H54 (cell line): ENCODE data around the gene INF2.
"Not testable (repeated sequence)": the region's sequence is repeated elsewhere in the genome, so short reads cannot be mapped to it uniquely, and the experiment has no call there.

ENCODE experiments used
- DNase-seq: peaks from one replicate; pipeline ENCODE4 v3.0.0; 2011; ENCODE audit warnings: low spot score, mixed read lengths; ENCODE audit not compliant: insufficient read length
- FAIRE-seq: peaks from 3 replicates; lab custom pipeline; 2011; peaks lifted over from hg19 to GRCh38; lab: Jason Lieb, UNC
- POLR2A ChIP-seq: IDR thresholded peaks from 2 replicates; pipeline ENCODE4 v1.6.1; 2011; ENCODE audit warnings: low read depth, mild to moderate bottlenecking, low read length

Gene INF2

DNA sequence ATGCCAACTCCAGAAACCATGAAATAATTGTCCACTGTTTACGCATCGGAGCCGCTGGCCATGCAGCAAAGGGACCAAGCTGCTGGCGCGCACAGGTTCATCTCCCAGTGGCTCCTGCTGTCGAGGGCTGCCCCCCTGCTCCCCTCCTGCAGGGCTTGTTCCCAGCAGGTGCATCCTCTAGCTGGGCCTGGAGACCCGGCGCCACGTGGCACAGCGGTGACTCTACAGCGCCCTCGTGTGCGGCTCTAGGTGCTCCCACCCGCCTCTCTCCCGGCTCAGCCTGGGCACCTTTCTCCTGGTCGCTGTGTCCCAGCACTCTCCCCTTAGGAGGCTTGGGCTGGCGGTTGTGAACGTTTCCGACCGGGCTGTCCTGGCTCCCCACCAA is 37.5 kb upstream of the INF2 start:
- DNase-seq: no peak
- no peak for FAIRE-seq
- TF ChIP-seq POLR2A: no peak

GRCh38 chr14:104652386-104652785 is 37.0 kb upstream of the INF2 start:
- DNase-seq (no peak), FAIRE-seq (no peak)
- TF ChIP-seq POLR2A: no peak

DNA sequence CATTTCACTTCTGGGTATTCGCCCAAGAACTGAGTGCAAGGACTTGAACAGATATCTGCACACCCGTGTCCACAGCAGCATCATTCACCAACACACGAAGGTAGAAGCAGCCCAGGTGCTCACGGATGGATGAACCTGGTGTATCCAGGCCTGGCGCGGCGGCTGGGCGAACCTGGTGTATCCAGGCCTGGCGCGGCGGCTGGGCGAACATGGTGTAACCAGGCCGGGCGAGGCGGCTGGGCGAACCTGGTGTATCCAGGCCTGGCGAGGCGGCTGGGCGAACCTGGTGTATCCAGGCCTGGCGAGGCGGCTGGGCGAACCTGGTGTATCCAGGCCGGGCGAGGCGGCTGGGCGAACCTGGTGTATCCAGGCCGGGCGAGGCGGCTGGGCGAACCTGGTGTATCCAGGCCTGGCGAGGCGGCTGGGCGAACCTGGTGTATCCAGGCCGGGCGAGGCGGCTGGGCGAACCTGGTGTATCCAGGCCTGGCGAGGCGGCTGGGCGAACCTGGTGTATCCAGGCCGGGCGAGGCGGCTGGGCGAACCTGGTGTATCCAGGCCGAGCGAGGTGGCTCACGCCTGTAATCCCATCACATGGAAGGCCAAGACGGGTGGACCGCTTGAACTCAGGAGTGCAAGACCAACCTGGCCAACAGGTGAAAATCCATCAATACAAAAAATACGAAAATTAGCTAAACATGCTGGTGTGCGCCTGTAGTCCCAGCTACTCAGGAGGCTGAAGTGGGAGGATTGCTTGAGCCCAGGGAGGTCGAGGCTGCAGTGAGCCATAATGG is 36.1 kb upstream of the INF2 start:
- DNase-seq, FAIRE-seq: not testable (repeated sequence)

DNA sequence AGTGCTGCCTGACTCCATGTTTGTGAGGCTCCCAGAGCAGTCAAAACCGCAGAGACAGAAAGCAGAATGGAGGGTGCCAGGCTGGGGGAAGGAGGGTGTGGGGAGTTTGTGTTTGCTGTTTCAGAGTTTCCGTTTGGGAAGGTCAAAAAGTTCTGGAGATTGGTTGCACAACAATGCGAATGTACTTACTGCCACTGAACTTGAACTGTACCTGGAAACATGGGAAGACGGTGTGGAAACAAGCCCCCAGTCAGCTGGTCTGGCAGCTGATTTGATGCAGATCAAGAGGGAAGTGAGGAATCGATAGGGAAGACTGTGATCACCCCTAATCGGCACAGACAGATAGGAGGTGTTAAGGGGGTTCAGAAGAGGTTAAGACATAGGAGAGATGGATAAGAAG is 35.3 kb upstream of the INF2 start:
- no peak for FAIRE-seq
- no peak for TF ChIP-seq POLR2A

DNA sequence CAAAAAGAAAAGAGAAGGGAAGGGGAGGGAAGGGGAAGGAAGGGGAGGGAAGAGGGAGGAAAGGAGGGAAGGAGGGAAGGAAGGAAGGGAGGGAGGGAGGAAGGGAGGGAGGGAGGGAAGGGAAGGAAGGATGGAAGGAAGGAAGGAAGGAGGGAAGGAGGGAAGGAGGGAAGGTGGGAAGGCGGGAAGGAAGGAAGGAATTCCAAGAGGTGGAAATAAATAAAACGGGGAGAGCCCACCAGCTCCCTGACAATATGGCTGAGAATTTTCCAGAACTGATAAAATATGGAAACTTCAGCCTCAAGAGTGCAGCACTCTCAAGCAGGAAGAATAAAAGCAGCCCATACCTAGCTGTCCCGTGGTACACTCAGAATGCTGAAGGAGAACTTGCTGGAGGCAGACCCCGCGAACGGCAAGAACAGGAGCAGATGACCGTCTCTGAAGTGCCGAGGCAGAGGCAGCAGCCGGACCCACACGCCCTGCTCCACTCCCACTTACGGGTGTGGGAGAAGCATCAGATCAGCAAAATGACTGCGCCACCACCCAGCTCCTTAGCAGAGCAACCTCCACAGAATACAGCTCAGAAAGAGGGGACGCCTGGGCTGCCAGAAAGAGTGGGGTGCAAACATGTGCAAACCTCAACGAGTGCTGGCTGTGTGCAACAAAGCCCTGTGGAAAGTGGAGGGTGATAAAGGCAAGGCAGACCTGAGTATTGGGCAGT is 34.1 kb upstream of the INF2 start:
- FAIRE-seq: no peak
- DNase-seq: no peak
- TF ChIP-seq POLR2A: no peak

More for the DNA sequence above, 35.3 kb upstream of the INF2 start:
- DNase-seq: no peak

DNA sequence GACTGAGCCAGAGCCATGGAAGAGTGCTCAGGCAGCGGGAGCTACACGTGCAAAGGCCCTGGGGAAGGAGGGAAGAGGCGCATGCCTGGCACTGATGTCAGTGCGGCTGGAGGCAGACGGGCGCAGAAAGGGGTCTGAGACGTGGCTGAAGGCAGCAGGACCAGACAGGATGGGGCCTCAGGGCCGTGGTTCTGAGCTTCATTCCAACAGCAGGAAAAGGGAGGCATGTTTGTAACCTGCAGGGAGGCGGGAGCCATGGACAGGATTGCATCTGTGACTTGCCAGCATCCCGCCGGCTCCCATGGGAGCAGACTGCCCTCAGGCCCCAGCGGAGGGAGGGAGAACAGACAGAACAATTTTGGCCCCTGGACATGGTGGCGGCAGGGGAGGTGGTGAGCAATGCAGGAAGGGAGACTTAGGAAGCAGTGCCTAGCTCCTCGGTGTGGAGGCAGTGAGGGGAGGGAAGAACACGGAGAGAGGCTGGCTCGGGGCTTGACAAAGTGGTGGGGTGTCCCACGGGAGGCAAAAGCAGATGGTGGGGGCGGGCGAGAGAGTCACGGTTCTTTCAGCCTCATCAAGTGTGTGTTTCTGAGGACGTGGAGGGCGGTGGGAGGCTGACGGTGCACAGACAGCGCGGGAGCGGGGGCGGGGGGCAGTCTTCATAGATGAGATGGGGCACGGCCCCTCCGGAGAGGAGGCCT is 33.3 kb upstream of the INF2 start:
- DNase-seq (no peak), FAIRE-seq (no peak)

DNA sequence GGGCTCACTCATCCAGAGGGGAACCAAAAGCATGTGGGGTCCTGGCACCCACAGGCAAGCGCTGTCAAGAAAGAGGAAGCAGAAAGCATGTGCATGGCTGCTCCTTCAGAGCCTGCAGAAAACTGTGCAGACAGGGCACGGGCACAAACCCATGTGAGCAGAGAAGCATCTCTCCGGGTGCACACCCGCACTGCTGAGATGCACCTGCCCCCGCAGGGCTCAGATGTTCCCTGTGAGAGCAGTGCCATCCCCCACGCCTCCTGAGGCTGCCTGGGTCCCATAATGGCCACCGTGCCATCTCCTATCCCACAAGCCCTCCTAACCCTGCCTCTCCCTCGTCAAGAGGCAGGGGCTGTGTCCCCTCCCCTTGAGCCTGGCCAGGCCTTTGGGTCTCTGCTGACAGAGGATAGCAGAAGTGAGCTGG is 32.3 kb upstream of the INF2 start:
- TF ChIP-seq POLR2A: no peak
- DNase-seq: no peak
- no peak for FAIRE-seq

More for the DNA sequence above, 33.3 kb upstream of the INF2 start:
- TF ChIP-seq POLR2A: no peak

GRCh38 chr14:104657563-104658324 is 31.7 kb upstream of the INF2 start:
- no peak for DNase-seq
- TF ChIP-seq POLR2A: no peak
- FAIRE-seq: no peak

- no peak for TF ChIP-seq POLR2A
- FAIRE-seq: no peak
- no peak for DNase-seq
These were observed 31.1 kb upstream of the INF2 start for GRCh38 chr14:104658325-104658712.

DNA sequence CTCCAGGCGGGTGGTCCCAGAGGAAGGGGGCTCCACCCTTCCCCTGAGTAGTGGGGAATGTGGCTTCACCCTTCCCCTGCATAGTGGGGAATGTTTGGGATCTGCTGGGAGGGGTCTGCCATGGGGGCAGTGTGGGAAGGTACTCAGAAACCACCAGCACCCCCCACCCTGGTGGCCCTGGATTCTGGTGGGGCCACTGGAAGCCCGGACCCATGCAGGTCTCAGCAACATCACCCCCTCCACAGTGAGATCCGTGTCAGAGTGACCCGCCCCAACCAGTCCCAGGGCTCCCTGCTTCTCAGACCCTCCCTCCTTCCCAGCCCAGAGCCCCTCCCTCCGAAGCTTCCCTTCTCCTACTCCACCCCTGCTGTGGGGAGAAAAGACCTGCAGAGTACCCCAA is 30.3 kb upstream of the INF2 start:
- no peak for FAIRE-seq
- no peak for TF ChIP-seq POLR2A
- no peak for DNase-seq

DNA sequence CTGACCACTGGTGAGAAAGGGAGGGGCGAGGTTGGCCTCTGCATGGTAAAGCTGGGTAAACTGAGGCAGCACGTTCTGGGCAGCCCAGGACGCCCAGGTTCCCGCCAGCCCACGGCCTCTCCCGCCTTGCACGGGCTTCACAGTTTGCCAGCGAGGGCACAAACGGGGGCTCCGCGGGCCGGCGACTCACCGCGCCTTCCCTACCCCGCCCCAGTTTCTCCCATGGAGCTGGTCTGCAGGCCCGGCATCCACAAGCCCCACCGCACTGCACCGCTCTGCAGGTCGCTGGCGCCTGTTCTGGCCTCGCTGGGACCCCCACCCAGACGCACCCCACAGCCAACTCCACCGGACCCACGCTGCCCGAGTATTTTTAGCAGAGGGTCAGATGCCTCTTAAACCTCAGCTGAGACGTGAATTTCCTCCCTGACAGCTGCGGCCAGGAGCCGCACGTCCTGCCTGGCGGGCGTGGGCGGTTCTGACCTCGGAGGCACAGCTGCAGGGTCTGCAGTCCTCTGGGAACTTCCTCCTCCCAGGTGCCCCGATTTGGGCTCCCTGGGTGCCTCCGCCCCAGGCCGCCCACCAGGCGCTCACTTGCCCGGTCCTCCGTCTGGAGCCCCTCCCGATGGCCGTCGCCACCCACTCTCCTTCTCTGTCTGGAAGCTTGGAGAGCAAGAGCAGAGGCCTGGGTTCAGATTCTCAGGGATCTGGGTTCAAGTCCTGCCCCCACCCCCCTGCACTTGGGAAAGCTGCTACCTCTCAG is 29.5 kb upstream of the INF2 start:
- no peak for TF ChIP-seq POLR2A
- FAIRE-seq: no peak
- DNase-seq: no peak

GRCh38 chr14:104660597-104660996 is 28.8 kb upstream of the INF2 start:
- FAIRE-seq: no peak
- no peak for TF ChIP-seq POLR2A
- DNase-seq: no peak

- TF ChIP-seq POLR2A: no peak
- FAIRE-seq: no peak
- no peak for DNase-seq
These were observed 28.3 kb upstream of the INF2 start for GRCh38 chr14:104661086-104661485.

DNA sequence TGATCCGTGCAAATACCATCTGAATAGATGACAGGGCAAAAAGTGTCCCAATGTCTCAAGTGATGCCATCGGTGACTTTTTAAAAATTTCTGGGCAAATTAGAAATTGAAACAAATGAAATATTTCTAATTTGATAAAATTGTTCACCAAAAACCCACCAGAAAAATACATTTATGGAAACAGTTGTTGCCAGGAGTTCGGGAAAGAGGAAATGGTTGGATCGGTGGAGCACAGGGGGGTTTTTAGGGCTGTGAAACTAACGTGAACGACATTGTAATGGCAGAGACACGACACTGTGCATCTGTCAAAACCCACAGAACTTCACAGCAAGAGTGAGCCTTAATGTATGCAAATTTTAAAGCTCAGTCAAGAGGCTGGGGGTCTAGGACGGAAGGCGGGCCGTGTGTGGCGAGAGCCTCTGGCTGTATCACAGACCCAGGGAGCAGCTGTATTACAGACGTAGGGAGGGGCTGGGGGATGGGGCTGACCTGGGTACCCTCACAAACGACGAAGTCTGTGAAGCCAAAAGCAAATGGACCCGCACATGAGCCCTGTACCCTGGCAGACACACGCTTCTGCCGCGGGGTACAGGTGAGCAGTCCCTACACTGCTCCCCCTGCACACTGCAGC is 27.8 kb upstream of the INF2 start:
- not testable (repeated sequence) for FAIRE-seq, DNase-seq

GRCh38 chr14:104662472-104662871 is 26.9 kb upstream of the INF2 start:
- not testable (repeated sequence) for DNase-seq, FAIRE-seq
